ENCODE results near the gene KIF5A. TPM values are rescaled to one million over a fixed set of nuclear protein-coding genes. Genes with fewer than 3 reads are reported as not detected.
A peak's percentile ranks its signal among the peaks of the same experiment; 100 is the strongest.
"Not testable (repeated sequence)": the region's sequence is repeated elsewhere in the genome, so short reads cannot be mapped to it uniquely, and the experiment has no call there.

Gene KIF5A
- total and polyA plus RNA-seq, 5 donors from 2014 or later = 0.05 to 0.72 (median 0.06) TPM; not detected in 2

- no peak for DNase-seq
- peak overlapping the region in 2 of 4 donors; percentile 43 to 79 for H3K4me3 Mint-ChIP-seq
Measured at GRCh38 chr12:57516617-57517153, 33.2 kb upstream of the KIF5A start.

DNA sequence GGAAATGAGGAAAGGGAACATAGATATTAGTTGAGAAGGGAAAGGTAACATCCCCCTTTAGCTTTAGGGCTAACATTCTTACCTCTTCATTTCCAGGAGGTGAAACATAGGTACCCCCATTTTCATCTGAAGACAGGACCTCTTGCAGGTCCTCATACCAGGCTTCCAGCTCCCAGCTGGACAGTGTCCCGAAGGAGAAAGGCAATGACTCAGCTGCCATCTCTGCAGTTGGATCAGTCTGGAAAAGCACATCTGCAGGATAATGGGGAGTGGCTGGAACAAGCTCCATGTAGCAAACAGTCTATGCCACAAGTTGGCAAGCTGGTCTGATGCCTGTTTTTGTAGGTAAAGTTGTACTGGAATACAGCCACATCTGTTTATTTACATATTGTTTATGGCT, 32.7 kb upstream of the KIF5A start:
- no peaks in the 10 kb centered on the region for H3K9me3 ChIP-seq (ENCODE audit: control insufficient read depth in 2 of 2, low read length in 2 of 2)
- peaks cover 0 to 3% (median 0%) of the 10 kb centered on the region in 7 donors for H3K9me3 Mint-ChIP-seq
- H3K27me3 Mint-ChIP-seq = peaks cover 14% of the 10 kb centered on the region
- no peaks in the 10 kb centered on the region for H3K27me3 ChIP-seq (ENCODE audit: control insufficient read depth, insufficient read depth, low read length)
- no peak overlapping the region for H3K4me3 ChIP-seq (ENCODE audit: low read depth, low read length)
- H3K4me1 ChIP-seq (ENCODE audit: control insufficient read depth, insufficient read depth, low read length, poor library complexity, severe bottlenecking) = peaks cover 37% of the 10 kb centered on the region
- peaks cover 56% of the 10 kb centered on the region for H3K36me3 ChIP-seq (ENCODE audit: control insufficient read depth, insufficient read depth, low read length)
- H3K27ac ChIP-seq (ENCODE audit: insufficient read depth, low read length, poor library complexity, severe bottlenecking) = no peak overlapping the region
- peaks cover 21 to 48% (median 32%) of the 10 kb centered on the region in 4 donors for H3K4me1 Mint-ChIP-seq
- peak overlapping the region in 3 of 4 donors; percentile 21 to 65 (median 52) for H3K4me3 Mint-ChIP-seq
- peaks cover 45% of the 10 kb centered on the region for H3K36me3 Mint-ChIP-seq
- ATAC-seq (ENCODE audit: low read depth in 2 of 2) (no peak), DNase-seq (no peak)
- H3K27ac Mint-ChIP-seq = peak overlapping the region in 2 of 3 donors; percentile 82 to 100

More at GRCh38 chr12:57516617-57517153, 33.2 kb upstream of the KIF5A start:
- H3K36me3 ChIP-seq (ENCODE audit: control insufficient read depth, insufficient read depth, low read length) = peaks cover 61% of the 10 kb centered on the region
- peaks cover 49% of the 10 kb centered on the region for H3K36me3 Mint-ChIP-seq
- H3K4me1 Mint-ChIP-seq = peaks cover 18 to 43% (median 29%) of the 10 kb centered on the region in 4 donors
- H3K9me3 Mint-ChIP-seq = no peaks in the 10 kb centered on the region
- H3K9me3 ChIP-seq (ENCODE audit: control insufficient read depth in 2 of 2, low read length in 2 of 2) = no peaks in the 10 kb centered on the region
- no peaks in the 10 kb centered on the region for H3K27me3 ChIP-seq (ENCODE audit: control insufficient read depth, insufficient read depth, low read length)
- no peak overlapping the region for H3K4me3 ChIP-seq (ENCODE audit: low read depth, low read length)
- H3K27ac Mint-ChIP-seq = peak overlapping the region in 2 of 3 donors; percentile 82 to 100
- peaks cover 32% of the 10 kb centered on the region for H3K4me1 ChIP-seq (ENCODE audit: control insufficient read depth, insufficient read depth, low read length, poor library complexity, severe bottlenecking)
- ATAC-seq (ENCODE audit: low read depth in 2 of 2) = no peak
- H3K27me3 Mint-ChIP-seq = peaks cover 9% of the 10 kb centered on the region
- no peak overlapping the region for H3K27ac ChIP-seq (ENCODE audit: insufficient read depth, low read length, poor library complexity, severe bottlenecking)

DNA sequence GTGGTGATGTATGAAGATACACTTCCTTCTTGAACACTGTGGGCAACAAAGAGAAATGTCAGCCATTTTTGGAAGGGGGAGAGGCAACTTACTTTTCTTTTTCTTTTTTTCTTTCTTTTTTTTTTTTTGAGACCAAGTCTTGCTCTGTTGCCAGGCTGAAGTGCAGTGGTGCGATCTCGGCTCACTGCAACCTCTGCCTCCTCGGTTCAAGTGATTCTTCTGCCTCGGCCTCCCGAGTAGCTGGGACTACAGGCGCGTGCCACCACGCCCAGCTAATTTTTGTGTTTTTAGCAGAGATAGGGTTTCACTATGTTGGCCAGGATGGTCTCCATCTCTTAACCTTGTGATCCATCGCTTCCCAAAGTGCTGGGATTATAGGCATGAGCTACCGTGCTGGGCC, 32.1 kb upstream of the KIF5A start:
- Mint-ChIP-seq H3K27me3 (peaks cover 17% of the 10 kb centered on the region), H3K36me3 (peaks cover 41% of the 10 kb centered on the region), H3K27ac (peak overlapping the region; percentile 81 to 100 (median 82)), H3K4me1 (peaks cover 21 to 48% (median 32%) of the 10 kb centered on the region in 4 donors), H3K4me3 (peak overlapping the region; percentile 21 to 65 (median 54))
- H3K9me3 Mint-ChIP-seq; H3K27me3 ChIP-seq (ENCODE audit: control insufficient read depth, insufficient read depth, low read length); H3K9me3 ChIP-seq (ENCODE audit: control insufficient read depth in 2 of 2, low read length in 2 of 2); DNase-seq; ATAC-seq (ENCODE audit: low read depth in 2 of 2); H3K4me3 ChIP-seq (ENCODE audit: low read depth, low read length): not testable (repeated sequence)
- Histone ChIP-seq H3K36me3 (ENCODE audit: control insufficient read depth, insufficient read depth, low read length) (peaks cover 51% of the 10 kb centered on the region), H3K4me1 (ENCODE audit: control insufficient read depth, insufficient read depth, low read length, poor library complexity, severe bottlenecking) (peaks cover 39% of the 10 kb centered on the region), H3K27ac (ENCODE audit: insufficient read depth, low read length, poor library complexity, severe bottlenecking) (peak overlapping the region; percentile 98)

DNA sequence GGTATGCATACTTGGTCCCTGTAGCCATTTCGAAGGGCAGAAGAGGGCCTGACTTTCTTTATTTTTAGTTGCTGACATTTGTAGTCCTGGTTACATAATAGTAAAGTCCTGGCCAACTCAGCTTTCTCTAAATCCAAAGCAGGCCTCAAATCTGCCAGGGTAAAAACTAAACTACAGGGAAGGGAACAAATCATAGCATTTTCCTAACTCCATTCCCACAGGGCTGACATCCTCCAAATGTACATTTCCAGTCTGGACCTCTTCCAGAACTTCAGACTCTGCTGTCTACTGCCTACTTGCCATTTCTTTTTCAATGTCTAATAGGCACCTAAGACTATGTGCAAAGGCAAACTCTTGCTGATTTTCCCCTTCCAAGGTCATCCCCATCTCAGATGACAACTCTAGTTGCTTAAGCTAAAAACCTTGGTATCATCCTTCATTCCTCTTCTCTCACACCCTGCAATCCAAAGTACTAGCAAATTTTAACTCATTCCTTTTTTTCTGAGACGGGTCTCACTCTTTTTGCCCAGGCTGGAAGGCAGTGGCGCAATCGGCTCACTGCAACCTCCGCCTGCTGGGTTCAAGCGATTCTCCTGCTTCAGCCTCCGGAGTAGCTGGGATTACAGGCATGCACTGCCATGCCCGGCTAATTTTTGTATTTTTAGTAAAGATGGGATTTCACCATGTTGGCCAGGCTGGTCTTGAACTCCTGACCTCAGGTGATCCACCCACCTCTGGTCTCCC, 31.5 kb upstream of the KIF5A start:
- Mint-ChIP-seq H3K9me3 (peaks cover 0 to 3% (median 0%) of the 10 kb centered on the region in 7 donors), H3K36me3 (peaks cover 35% of the 10 kb centered on the region), H3K4me3 (peak overlapping the region; percentile 97 to 99 (median 98)), H3K27me3 (peaks cover 19% of the 10 kb centered on the region), H3K4me1 (peaks cover 21 to 51% (median 35%) of the 10 kb centered on the region in 4 donors), H3K27ac (peak overlapping the region; percentile 81 to 100 (median 100))
- no peaks in the 10 kb centered on the region for H3K9me3 ChIP-seq (ENCODE audit: control insufficient read depth in 2 of 2, low read length in 2 of 2)
- no peak for ATAC-seq (ENCODE audit: low read depth in 2 of 2)
- H3K27ac ChIP-seq (ENCODE audit: insufficient read depth, low read length, poor library complexity, severe bottlenecking) = peak overlapping the region; percentile 98
- peaks cover 42% of the 10 kb centered on the region for H3K4me1 ChIP-seq (ENCODE audit: control insufficient read depth, insufficient read depth, low read length, poor library complexity, severe bottlenecking)
- H3K4me3 ChIP-seq (ENCODE audit: low read depth, low read length) = peak overlapping the region; percentile 98
- no peaks in the 10 kb centered on the region for H3K27me3 ChIP-seq (ENCODE audit: control insufficient read depth, insufficient read depth, low read length)
- peaks cover 45% of the 10 kb centered on the region for H3K36me3 ChIP-seq (ENCODE audit: control insufficient read depth, insufficient read depth, low read length)
- DNase-seq = no peak

DNA sequence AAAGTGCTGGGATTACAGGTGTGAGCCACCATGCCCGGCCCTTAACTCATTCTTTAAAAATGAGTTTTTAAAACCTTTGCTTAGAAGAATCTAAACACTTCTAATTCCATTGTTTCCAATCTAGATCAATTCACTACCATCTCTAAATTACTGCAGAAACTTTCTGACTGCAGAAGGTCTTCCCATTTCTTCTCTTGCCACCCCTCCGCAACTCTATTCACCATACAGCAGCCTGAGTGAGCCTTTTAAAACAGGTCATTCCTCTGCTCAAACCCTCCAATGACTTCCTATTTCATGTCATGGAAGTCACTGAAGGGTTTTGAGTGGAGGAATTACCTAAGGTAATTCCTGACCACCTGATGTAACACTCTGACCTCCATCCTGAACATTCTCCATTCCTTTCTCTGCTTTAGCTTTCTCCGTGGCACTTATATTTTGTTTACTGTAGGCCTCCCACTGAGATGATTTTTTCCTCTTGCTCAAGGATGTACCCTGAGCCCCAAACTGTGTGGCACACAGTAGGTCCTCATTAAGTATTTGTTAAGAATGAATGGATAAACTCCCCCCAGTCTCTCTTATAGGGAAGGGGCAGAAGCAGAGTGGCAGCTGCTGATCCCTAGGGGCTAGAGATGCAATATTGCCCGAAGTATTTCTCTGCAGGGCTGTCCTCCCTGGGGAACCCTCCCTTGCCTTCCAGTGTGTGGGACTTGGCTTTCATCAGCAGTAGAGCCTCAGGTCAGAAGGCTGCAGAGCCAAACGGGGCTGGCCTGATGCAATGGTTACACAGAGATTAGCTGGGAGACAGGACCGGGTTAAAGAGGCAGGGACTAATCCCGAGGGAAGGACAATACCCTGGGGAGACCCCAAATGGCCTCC, 30.7 kb upstream of the KIF5A start:
- DNase-seq = peak in 1 of 3 donors; percentile 19
- Histone ChIP-seq H3K9me3 (ENCODE audit: control insufficient read depth in 2 of 2, low read length in 2 of 2) (no peaks in the 10 kb centered on the region), H3K4me3 (ENCODE audit: low read depth, low read length) (peak overlapping the region; percentile 98), H3K36me3 (ENCODE audit: control insufficient read depth, insufficient read depth, low read length) (peaks cover 41% of the 10 kb centered on the region), H3K27ac (ENCODE audit: insufficient read depth, low read length, poor library complexity, severe bottlenecking) (peak overlapping the region; percentile 98), H3K27me3 (ENCODE audit: control insufficient read depth, insufficient read depth, low read length) (no peaks in the 10 kb centered on the region), H3K4me1 (ENCODE audit: control insufficient read depth, insufficient read depth, low read length, poor library complexity, severe bottlenecking) (peaks cover 50% of the 10 kb centered on the region)
- no peak for ATAC-seq (ENCODE audit: low read depth in 2 of 2)
- Mint-ChIP-seq H3K27me3 (peaks cover 21% of the 10 kb centered on the region), H3K4me1 (peaks cover 21 to 59% (median 43%) of the 10 kb centered on the region in 4 donors), H3K36me3 (peaks cover 32% of the 10 kb centered on the region), H3K27ac (peak overlapping the region; percentile 97 to 100 (median 100)), H3K4me3 (peak overlapping the region; percentile 97 to 99 (median 98)), H3K9me3 (peaks cover 0 to 3% (median 0%) of the 10 kb centered on the region in 7 donors)

GRCh38 chr12:57519796-57520052, 30.1 kb upstream of the KIF5A start:
- peak in 2 of 3 donors; percentile 14 to 27 for DNase-seq

GRCh38 chr12:57520053-57520818, 29.6 kb upstream of the KIF5A start, which contains the start of gene DDIT3:
DDIT3 (minus strand) TSS chr12:57520514; CDS start chr12:57517406, 3,108 bp downstream.
- Mint-ChIP-seq H3K9me3 (peaks cover 0 to 3% (median 0%) of the 10 kb centered on the region in 7 donors), H3K36me3 (peaks cover 29% of the 10 kb centered on the region), H3K27me3 (peaks cover 21% of the 10 kb centered on the region), H3K4me3 (peak within 1 kb of the TSS; percentile 97 to 99 (median 98)), H3K27ac (peak within 1 kb of the TSS; percentile 98 to 100 (median 100)), H3K4me1 (peaks cover 21 to 68% (median 48%) of the 10 kb centered on the region in 4 donors)
- Histone ChIP-seq H3K27me3 (ENCODE audit: control insufficient read depth, insufficient read depth, low read length) (no peaks in the 10 kb centered on the region), H3K36me3 (ENCODE audit: control insufficient read depth, insufficient read depth, low read length) (peaks cover 35% of the 10 kb centered on the region), H3K9me3 (ENCODE audit: control insufficient read depth in 2 of 2, low read length in 2 of 2) (no peaks in the 10 kb centered on the region), H3K4me3 (ENCODE audit: low read depth, low read length) (peak within 1 kb of the TSS; percentile 98), H3K27ac (ENCODE audit: insufficient read depth, low read length, poor library complexity, severe bottlenecking) (peak within 1 kb of the TSS; percentile 98), H3K4me1 (ENCODE audit: control insufficient read depth, insufficient read depth, low read length, poor library complexity, severe bottlenecking) (peaks cover 59% of the 10 kb centered on the region)
- DNase-seq = peak; percentile 99
- peak; percentile 78 to 81 for ATAC-seq (ENCODE audit: low read depth in 2 of 2)

More at GRCh38 chr12:57519796-57520052, 30.1 kb upstream of the KIF5A start:
- Mint-ChIP-seq H3K27ac (peak overlapping the region; percentile 97 to 100 (median 100)), H3K4me1 (peaks cover 21 to 65% (median 48%) of the 10 kb centered on the region in 4 donors), H3K36me3 (peaks cover 29% of the 10 kb centered on the region), H3K27me3 (peaks cover 21% of the 10 kb centered on the region), H3K9me3 (peaks cover 0 to 3% (median 0%) of the 10 kb centered on the region in 7 donors), H3K4me3 (peak overlapping the region; percentile 97 to 99 (median 98))
- H3K27ac ChIP-seq (ENCODE audit: insufficient read depth, low read length, poor library complexity, severe bottlenecking) = peak overlapping the region; percentile 98
- peaks cover 36% of the 10 kb centered on the region for H3K36me3 ChIP-seq (ENCODE audit: control insufficient read depth, insufficient read depth, low read length)
- peak overlapping the region; percentile 98 for H3K4me3 ChIP-seq (ENCODE audit: low read depth, low read length)
- peaks cover 56% of the 10 kb centered on the region for H3K4me1 ChIP-seq (ENCODE audit: control insufficient read depth, insufficient read depth, low read length, poor library complexity, severe bottlenecking)
- H3K27me3 ChIP-seq (ENCODE audit: control insufficient read depth, insufficient read depth, low read length) = no peaks in the 10 kb centered on the region
- H3K9me3 ChIP-seq (ENCODE audit: control insufficient read depth in 2 of 2, low read length in 2 of 2) = no peaks in the 10 kb centered on the region
- ATAC-seq (ENCODE audit: low read depth in 2 of 2) = no peak
